HG02885 (cell line): Measurements from ENCODE around the gene DCUN1D2.

Experiments used
- ATAC-seq: cut with Tn5 transposase; IDR thresholded peaks from one replicate; pipeline ENCODE4 v1.9.1; 2021; ENCODE audit warnings: mild to moderate bottlenecking; ENCODE audit not compliant: unreplicated experiment, poor library complexity

The DCUN1D2 gene

GRCh38 chr13:113413898-113414282 is 76.6 kb downstream of the DCUN1D2 start:
- no peak for ATAC-seq

DNA sequence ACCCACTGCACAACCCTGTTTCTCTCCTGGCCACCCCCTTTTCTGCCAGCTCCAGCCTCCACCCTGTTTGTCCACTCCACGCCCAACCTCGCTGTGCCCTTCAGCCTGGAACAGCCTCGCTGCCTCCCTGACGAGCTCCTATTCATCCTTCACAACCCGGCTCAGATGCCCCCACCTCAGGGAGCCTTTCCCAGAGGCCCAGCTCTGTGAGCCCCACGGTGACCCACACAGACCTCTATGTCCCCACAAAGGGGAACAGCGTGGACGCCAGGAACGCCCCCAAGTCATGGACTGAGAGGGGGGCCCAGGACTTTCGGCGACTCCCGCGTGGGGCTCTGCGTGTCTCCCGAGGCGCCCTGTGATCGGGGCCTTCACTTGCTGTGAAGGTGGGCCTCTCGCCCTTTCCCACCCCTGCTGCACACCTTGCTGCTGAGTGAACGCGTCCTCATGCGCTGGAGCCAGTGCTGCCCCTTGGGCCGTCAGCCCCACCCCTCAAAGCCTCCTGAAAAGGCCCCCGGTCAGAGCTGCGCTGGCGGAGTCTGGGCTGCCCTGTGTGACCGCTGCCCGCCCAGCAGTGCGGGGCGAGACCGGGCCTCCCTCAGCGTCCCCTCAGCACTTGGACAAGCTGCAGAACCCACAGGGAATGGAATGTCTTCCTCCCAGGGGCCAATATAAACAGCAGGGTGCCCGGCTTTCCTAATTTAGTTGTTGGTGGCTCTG is 77.2 kb downstream of the DCUN1D2 start:
- no peak for ATAC-seq

DNA sequence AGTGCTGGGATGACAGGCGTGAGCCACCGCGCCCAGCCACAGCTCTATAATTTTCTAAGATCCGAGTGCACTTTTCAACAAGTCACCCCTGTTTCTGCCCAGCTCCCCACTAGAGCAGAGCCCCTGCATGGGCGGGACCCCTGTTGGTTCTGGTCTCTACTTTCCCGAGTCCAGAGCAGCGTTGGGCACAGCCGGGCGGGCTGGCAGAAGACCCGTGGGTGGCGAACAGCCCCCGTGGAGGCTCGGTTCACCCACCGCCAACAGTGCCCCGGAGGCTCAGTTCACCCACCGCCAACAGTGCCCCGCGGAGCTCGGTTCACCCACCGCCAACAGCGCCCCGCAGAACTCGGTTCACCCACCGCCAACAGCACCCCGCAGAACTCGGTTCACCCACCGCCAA is 78.1 kb downstream of the DCUN1D2 start:
- ATAC-seq: no peak

DNA sequence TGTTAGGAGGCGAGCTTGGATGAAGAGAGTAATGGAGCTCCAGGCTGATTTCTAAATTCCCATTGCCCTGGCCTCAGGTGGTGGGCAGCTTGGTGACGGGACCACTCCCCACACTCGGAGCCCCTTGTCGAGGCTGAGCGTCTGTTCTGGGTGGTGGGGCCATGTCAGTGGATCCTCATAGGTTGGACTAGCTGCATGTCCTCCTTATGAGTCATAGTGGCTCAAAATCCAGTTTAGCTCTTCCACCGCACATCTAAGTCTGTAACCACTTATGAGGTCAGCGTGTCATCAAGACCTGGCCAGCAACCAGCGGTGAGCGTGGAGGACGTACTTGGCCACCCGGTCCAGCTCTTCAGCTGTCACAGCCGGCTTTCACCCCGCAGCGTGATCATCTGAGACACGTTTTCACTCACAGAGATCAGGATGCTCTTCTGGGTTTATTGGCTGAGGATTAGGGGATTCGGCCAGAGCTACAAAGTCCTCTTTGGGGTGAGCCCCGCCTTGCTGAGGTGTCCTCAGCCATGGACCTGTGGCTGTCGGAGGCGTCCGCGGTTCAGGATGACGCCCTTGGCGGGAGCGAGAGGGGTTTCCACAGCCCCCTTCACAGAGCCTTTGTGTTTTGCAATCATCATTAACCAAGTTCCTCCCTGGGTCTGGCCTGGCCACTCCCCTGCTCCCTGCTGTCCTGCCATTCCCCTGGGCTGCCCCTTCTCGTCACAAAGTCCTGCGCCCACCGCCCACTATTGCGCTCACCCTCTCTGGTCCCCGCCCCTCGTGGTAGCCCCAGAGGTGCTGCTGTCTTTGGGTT is 79.1 kb downstream of the DCUN1D2 start:
- no peak for ATAC-seq

DNA sequence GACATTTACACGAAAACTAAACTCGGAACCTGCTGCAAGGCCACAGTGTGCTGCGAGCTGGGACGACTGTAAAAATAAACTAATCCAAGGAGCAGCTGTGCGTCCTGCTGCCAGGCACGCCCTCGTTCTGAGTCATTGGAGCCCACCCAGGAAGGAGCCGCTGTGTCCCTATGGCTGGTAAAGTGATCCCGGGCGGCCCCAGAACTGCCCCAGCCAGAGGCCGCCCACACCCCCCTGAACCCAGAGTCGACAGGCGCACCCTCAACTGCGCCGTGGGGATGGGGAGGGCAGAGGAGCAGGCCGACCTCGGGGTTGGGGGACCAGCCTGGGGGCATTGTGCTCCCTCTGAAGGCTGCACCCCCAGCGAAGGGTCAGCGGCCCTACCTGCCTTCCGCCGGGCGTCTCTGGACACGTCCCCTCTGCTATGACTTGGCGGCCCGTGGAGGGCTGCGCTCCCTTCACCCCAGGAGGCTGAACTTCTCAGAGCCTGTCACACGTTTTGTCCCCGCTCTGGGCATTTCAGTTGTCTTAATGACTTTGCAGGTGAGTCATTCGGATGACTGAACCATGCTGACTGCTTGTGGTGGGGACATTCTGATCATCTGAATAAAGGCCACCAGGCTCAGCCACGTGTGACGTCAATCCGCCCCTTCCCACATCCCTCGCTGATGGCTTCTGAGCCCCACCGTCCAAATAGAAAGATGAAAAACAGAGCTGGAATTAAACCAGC is 79.9 kb downstream of the DCUN1D2 start:
- no peak for ATAC-seq

DNA sequence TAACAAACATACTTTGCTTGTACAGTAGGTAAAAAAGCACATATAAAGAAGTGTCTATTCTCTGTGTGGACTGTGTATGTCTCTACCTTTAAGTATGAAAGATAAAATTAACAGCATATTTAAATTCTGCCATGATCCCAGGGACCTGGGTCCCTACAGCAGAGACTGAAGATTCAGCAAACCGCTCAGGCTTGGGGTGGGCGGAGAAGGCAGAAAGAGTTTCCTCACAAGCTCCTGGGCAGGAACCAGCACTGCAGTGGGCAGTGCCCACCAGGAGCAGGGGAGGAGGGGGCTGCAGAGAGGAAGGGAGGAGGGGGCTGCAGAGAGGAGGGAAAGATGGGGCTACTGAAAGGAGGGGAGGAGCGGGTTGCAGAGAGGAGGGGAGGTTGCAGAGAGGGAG is 81.9 kb downstream of the DCUN1D2 start:
- ATAC-seq: no peak

DNA sequence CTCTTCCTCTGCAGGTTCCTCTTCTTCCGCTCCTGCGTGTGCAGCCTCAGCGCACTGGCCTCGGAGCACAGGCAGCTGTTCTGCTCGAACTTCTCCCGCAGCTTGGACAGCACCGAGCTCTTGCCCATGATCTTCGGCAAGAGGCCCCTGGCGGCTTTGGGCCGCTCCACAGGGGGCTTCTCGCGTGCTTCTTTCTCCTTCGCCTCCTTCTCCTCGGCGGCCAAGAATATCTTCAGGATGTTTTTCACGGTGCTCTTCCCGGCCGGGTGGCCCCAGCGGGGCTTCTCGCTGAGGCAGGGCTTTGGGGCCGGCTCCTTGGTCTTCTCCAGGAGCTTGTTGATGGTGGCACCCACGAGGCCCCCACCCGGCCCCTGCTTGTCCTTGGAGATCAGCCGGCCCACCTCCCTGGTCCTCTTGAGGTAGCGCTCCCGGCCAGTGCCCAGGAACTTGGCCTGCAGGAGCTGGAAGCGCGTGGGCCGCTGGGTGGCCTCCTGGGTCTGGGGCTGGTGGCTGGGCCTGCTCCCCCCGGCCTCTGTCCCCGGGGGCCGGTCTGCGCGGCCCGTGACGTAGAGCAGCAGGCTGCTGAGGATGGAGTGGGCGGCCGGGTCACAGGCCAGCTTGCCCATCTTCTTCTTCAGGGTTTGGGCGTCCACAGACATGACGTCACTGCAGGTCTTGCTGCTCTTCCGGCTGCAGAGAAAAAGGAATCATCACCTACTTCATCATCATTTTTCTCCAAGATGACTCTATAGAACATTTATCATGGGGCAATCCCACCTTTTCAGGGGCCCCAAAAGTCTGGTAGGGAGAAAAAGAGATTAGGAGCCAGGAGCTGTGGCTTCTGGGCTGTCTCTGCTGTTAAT is 82.7 kb downstream of the DCUN1D2 start:
- ATAC-seq: no peak

GRCh38 chr13:113407103-113407530 is 83.4 kb downstream of the DCUN1D2 start:
- no peak for ATAC-seq

DNA sequence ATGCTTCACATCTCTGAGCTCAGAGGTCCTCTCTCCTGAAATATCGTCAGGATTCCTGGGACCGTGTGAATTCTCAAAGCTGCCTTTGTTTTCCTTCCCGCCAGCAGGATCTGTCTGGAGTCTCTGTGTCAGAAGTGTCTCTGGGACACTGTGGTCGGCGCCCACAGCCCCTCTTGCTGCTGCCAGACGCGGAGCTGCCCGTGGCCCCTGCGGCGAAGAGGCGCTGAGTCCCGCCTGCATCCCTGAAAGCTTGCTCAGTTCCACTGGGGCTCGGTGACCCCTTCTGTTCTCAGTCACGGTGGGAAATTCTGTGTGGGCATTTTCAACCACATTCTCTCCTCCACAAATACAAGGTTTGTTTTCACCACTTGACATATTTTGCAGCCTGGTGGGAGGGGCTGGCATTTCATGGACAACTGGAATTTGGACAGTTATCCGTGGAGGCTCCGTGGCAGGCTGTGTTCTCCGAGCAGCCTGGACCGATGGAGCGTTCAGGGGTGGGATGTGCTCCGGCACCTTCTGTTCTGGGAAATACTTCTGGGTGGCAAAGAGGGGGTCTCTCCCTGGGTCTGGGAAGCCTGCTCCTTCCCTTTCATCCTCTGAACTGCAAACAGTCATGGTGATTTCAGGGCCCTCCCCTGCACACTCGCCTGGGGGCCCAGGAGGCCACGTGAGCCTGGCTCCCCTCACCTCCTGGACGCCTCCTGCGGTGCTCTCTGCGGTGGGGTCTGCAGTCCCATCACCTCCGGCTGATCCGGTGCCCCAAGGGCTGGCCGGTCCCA is 84.0 kb downstream of the DCUN1D2 start:
- no peak for ATAC-seq
